Panc1 (cell line): Measurements from ENCODE around the gene CRB2.
"Not testable (repeated sequence)": the region's sequence is repeated elsewhere in the genome, so short reads cannot be mapped to it uniquely, and the experiment has no call there.

Source experiments
- TCF7L2 ChIP-seq: IDR thresholded peaks from 2 replicates; pipeline ENCODE4 v1.6.1; 2011; ENCODE audit warnings: mild to moderate bottlenecking, low read depth, low read length, inconsistent platforms
- TF ChIP-seq, protein P1 (sequence below): fragments of 450-650 bp; IDR thresholded peaks from 2 replicates; pipeline ENCODE4 v1.5.1; 2017; ENCODE audit warnings: mild to moderate bottlenecking

DNA sequence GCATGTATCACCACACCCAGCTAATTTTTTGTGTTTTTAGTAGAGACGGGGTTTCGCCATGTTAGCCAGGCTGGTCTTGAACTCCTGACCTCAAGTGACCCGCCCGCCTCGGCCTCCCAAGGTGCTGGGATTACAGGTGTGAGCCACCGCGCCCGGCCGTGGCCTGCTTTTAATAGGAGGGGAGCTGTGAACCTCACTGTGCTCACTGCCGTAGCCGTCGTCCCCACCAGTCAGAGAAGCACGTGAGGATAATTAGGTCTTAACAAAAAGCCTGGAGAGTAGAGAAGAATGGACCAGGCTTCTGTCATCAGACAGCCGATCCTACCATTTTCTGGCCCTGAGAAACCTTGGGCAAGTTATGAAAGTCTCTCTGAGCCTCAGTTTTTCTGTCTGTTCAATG is 42.9 kb downstream of the CRB2 start:
- TF ChIP-seq, protein P1, sequence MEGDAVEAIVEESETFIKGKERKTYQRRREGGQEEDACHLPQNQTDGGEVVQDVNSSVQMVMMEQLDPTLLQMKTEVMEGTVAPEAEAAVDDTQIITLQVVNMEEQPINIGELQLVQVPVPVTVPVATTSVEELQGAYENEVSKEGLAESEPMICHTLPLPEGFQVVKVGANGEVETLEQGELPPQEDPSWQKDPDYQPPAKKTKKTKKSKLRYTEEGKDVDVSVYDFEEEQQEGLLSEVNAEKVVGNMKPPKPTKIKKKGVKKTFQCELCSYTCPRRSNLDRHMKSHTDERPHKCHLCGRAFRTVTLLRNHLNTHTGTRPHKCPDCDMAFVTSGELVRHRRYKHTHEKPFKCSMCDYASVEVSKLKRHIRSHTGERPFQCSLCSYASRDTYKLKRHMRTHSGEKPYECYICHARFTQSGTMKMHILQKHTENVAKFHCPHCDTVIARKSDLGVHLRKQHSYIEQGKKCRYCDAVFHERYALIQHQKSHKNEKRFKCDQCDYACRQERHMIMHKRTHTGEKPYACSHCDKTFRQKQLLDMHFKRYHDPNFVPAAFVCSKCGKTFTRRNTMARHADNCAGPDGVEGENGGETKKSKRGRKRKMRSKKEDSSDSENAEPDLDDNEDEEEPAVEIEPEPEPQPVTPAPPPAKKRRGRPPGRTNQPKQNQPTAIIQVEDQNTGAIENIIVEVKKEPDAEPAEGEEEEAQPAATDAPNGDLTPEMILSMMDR: not testable (repeated sequence)
- not testable (repeated sequence) for TF ChIP-seq TCF7L2
